Measurements from ENCODE around the gene GPR21.
A peak's percentile ranks its signal among the peaks of the same experiment; 100 is the strongest.

The GPR21 gene

DNA sequence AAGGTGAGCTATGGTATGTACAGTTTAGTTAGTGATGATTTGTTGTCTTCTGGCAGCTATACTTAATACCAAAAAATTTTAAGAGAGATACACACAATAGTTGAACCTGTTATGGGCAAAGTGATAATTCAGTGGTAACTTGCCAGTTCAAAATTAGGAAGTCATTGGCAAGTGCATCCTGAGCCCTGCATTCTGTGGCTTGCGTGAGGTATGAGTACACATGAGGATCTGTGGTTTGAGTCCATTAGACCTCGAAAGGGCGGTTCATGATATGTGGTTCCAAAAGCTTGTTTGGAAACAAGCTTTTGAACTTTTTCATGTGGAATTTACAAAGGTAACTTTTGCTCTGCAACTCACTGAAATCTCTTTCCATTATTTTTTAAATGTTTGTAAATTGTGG, 47.0 kb downstream of the GPR21 start:
- Histone ChIP-seq H3K36me3 (ENCODE audit: low read length) (0 out of 2 replicates have a peak, but pooled peaks cover 9% of the 10 kb centered on the region), H3F3A (ENCODE audit: insufficient read depth) (peaks cover 5% of the 10 kb centered on the region; the same call in 1 of the 2 replicates), H3K9ac (ENCODE audit: low read length) (no peak overlapping the region), H3K79me2 (ENCODE audit: insufficient read depth, low read length) (no peaks in the 10 kb centered on the region), H3K27me3 (ENCODE audit: low read length) (no peaks in the 10 kb centered on the region), H3K9me3 (ENCODE audit: insufficient read depth, low read length) (no peaks in the 10 kb centered on the region), H3K9me2 (replicated peaks; ENCODE audit: insufficient read depth, low read length) (no peaks in the 10 kb centered on the region), H3K4me3 (ENCODE audit: insufficient read depth, low read length, poor library complexity, severe bottlenecking) (no peak overlapping the region), H3K4me2 (ENCODE audit: low read depth, low read length, poor library complexity, severe bottlenecking) (no peak overlapping the region), H4K20me1 (ENCODE audit: low read depth, low read length) (no peaks in the 10 kb centered on the region), H3K27ac (ENCODE audit: low read depth, low read length) (no peak overlapping the region), H2AFZ (ENCODE audit: low read depth, low read length, severe bottlenecking) (no peak overlapping the region)
- TF ChIP-seq, protein P1, sequence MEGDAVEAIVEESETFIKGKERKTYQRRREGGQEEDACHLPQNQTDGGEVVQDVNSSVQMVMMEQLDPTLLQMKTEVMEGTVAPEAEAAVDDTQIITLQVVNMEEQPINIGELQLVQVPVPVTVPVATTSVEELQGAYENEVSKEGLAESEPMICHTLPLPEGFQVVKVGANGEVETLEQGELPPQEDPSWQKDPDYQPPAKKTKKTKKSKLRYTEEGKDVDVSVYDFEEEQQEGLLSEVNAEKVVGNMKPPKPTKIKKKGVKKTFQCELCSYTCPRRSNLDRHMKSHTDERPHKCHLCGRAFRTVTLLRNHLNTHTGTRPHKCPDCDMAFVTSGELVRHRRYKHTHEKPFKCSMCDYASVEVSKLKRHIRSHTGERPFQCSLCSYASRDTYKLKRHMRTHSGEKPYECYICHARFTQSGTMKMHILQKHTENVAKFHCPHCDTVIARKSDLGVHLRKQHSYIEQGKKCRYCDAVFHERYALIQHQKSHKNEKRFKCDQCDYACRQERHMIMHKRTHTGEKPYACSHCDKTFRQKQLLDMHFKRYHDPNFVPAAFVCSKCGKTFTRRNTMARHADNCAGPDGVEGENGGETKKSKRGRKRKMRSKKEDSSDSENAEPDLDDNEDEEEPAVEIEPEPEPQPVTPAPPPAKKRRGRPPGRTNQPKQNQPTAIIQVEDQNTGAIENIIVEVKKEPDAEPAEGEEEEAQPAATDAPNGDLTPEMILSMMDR (IDR thresholded peaks at IDR 0.05; ENCODE audit: insufficient read depth, low read length, poor library complexity, severe bottlenecking) = no peak
- TF ChIP-seq EZH2phosphoT487 (conservative IDR thresholded peaks at IDR 0.05; ENCODE audit: low read length) = no peak

DNA sequence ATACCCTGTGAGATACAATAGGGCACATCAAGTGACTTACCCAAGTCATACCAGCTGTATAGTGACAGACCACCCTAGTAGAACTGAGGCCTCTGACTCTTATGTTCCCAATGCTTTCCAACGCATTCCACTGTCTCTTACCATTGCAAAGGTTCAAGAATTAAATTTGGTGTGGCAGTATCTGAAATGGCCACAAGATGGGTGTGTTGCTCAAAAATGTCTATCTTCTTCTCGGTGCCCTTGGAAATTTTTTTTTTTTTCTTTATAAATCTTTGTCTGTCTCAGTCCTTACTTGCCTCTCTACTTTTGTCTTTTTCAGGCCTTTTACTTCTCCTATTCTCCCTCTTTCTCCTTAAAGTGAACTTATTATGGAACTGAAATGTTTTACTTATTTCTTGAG, 48.4 kb downstream of the GPR21 start:
- Histone ChIP-seq H3K9me3 (ENCODE audit: insufficient read depth, low read length) (no peaks in the 10 kb centered on the region), H3K4me2 (ENCODE audit: low read depth, low read length, poor library complexity, severe bottlenecking) (no peak overlapping the region), H3K27me3 (ENCODE audit: low read length) (no peaks in the 10 kb centered on the region), H3K9ac (ENCODE audit: low read length) (no peak overlapping the region), H3F3A (ENCODE audit: insufficient read depth) (peaks cover 5% of the 10 kb centered on the region; the same call in 1 of the 2 replicates), H2AFZ (ENCODE audit: low read depth, low read length, severe bottlenecking) (no peak overlapping the region), H4K20me1 (ENCODE audit: low read depth, low read length) (no peaks in the 10 kb centered on the region), H3K4me3 (ENCODE audit: insufficient read depth, low read length, poor library complexity, severe bottlenecking) (no peak overlapping the region), H3K27ac (ENCODE audit: low read depth, low read length) (no peak overlapping the region), H3K79me2 (ENCODE audit: insufficient read depth, low read length) (no peaks in the 10 kb centered on the region), H3K36me3 (ENCODE audit: low read length) (no peaks in the 10 kb centered on the region), H3K9me2 (replicated peaks; ENCODE audit: insufficient read depth, low read length) (no peaks in the 10 kb centered on the region)
- no peak for TF ChIP-seq EZH2phosphoT487 (conservative IDR thresholded peaks at IDR 0.05; ENCODE audit: low read length)
- TF ChIP-seq, protein P1 (IDR thresholded peaks at IDR 0.05; ENCODE audit: insufficient read depth, low read length, poor library complexity, severe bottlenecking) = peak; percentile 61

DNA sequence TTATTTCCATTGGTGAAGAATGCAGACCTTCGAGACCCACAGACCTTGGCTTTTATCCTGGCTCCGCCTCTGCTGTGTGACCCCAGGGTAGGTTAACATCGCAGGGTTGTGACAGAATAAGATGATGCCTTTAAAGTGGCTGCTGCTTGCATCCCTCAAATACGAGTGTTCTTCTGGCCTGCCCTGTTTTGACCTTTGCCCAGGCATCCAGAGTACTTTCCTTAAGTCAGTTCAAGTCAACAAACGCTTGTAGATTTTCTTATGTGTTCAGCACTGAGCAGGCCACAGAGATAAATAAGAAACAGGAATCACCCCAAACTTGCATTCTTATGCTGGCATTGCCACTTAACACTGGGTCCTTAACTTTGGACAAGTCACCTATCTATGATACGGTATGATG, 50.2 kb downstream of the GPR21 start:
- H3K4me3 ChIP-seq (ENCODE audit: insufficient read depth, low read length, poor library complexity, severe bottlenecking) = no peak overlapping the region
- no peak overlapping the region for H3K9ac ChIP-seq (ENCODE audit: low read length)
- H3K4me2 ChIP-seq (ENCODE audit: low read depth, low read length, poor library complexity, severe bottlenecking) = no peak overlapping the region
- TF ChIP-seq EZH2phosphoT487 (conservative IDR thresholded peaks at IDR 0.05; ENCODE audit: low read length) = no peak
- TF ChIP-seq, protein P1 (IDR thresholded peaks at IDR 0.05; ENCODE audit: insufficient read depth, low read length, poor library complexity, severe bottlenecking) = no peak
- H3K36me3 ChIP-seq (ENCODE audit: low read length) = no peaks in the 10 kb centered on the region
- H2AFZ ChIP-seq (ENCODE audit: low read depth, low read length, severe bottlenecking) = no peak overlapping the region
- H3F3A ChIP-seq (ENCODE audit: insufficient read depth) = no peaks in the 10 kb centered on the region
- H3K27ac ChIP-seq (ENCODE audit: low read depth, low read length) = no peak overlapping the region
- no peaks in the 10 kb centered on the region for H3K9me3 ChIP-seq (ENCODE audit: insufficient read depth, low read length)
- H3K79me2 ChIP-seq (ENCODE audit: insufficient read depth, low read length) = no peaks in the 10 kb centered on the region
- H3K27me3 ChIP-seq (ENCODE audit: low read length) = no peaks in the 10 kb centered on the region
- H4K20me1 ChIP-seq (ENCODE audit: low read depth, low read length) = no peaks in the 10 kb centered on the region
- H3K9me2 ChIP-seq (replicated peaks; ENCODE audit: insufficient read depth, low read length) = no peaks in the 10 kb centered on the region
